Neural cell (in vitro differentiated cells): ENCODE measurements around the gene IFIT3.

Experiments
- POLR2AphosphoS5 ChIP-seq: IDR thresholded peaks from 2 replicates; pipeline ENCODE4 v1.6.1; 2012
- TF ChIP-seq, protein P1 (sequence below): fragments of 450-650 bp; IDR thresholded peaks from 2 replicates; pipeline ENCODE4 v1.5.1; 2014; ENCODE audit warnings: antibody characterized with exemption, mild to moderate bottlenecking, moderate library complexity; ENCODE audit not compliant: poor library complexity, severe bottlenecking
- TF ChIP-seq, protein P2 (sequence below): IDR thresholded peaks from 2 replicates; pipeline ENCODE4 v1.6.1; 2012; ENCODE audit warnings: borderline replicate concordance

DNA sequence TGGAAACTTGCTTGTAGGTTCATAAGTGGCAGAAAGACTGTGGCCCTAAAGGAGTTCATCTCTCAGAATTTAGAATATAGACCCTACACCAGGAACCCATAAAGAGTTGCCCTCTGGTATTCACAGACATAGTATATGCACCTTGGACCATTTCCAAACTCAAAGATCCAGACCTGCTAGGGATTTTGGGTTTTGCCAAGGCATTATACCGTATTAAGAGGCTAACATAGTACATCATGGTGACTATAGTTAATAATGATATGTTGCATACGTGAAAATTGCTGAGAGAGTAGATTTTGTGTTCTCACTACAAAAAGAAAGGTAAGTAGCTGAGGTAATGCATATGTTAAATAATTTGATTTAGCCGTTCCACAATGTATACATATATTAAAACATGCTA lies 13.9 kb downstream of the IFIT3 start:
- TF ChIP-seq, protein P1, sequence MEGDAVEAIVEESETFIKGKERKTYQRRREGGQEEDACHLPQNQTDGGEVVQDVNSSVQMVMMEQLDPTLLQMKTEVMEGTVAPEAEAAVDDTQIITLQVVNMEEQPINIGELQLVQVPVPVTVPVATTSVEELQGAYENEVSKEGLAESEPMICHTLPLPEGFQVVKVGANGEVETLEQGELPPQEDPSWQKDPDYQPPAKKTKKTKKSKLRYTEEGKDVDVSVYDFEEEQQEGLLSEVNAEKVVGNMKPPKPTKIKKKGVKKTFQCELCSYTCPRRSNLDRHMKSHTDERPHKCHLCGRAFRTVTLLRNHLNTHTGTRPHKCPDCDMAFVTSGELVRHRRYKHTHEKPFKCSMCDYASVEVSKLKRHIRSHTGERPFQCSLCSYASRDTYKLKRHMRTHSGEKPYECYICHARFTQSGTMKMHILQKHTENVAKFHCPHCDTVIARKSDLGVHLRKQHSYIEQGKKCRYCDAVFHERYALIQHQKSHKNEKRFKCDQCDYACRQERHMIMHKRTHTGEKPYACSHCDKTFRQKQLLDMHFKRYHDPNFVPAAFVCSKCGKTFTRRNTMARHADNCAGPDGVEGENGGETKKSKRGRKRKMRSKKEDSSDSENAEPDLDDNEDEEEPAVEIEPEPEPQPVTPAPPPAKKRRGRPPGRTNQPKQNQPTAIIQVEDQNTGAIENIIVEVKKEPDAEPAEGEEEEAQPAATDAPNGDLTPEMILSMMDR = no peak
- TF ChIP-seq, protein P2, sequence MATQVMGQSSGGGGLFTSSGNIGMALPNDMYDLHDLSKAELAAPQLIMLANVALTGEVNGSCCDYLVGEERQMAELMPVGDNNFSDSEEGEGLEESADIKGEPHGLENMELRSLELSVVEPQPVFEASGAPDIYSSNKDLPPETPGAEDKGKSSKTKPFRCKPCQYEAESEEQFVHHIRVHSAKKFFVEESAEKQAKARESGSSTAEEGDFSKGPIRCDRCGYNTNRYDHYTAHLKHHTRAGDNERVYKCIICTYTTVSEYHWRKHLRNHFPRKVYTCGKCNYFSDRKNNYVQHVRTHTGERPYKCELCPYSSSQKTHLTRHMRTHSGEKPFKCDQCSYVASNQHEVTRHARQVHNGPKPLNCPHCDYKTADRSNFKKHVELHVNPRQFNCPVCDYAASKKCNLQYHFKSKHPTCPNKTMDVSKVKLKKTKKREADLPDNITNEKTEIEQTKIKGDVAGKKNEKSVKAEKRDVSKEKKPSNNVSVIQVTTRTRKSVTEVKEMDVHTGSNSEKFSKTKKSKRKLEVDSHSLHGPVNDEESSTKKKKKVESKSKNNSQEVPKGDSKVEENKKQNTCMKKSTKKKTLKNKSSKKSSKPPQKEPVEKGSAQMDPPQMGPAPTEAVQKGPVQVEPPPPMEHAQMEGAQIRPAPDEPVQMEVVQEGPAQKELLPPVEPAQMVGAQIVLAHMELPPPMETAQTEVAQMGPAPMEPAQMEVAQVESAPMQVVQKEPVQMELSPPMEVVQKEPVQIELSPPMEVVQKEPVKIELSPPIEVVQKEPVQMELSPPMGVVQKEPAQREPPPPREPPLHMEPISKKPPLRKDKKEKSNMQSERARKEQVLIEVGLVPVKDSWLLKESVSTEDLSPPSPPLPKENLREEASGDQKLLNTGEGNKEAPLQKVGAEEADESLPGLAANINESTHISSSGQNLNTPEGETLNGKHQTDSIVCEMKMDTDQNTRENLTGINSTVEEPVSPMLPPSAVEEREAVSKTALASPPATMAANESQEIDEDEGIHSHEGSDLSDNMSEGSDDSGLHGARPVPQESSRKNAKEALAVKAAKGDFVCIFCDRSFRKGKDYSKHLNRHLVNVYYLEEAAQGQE = no peak
- TF ChIP-seq POLR2AphosphoS5 = no peak
